GM12874 (cell line): ENCODE data around the gene PHLPP1.

ENCODE experiments used
- TF ChIP-seq, protein P1 (sequence below): IDR thresholded peaks from 2 replicates; pipeline ENCODE4 v1.5.1; 2011; ENCODE audit warnings: low read depth, mild to moderate bottlenecking, control low read depth, low read length, moderate library complexity; ENCODE audit not compliant: insufficient read depth

The PHLPP1 gene

DNA sequence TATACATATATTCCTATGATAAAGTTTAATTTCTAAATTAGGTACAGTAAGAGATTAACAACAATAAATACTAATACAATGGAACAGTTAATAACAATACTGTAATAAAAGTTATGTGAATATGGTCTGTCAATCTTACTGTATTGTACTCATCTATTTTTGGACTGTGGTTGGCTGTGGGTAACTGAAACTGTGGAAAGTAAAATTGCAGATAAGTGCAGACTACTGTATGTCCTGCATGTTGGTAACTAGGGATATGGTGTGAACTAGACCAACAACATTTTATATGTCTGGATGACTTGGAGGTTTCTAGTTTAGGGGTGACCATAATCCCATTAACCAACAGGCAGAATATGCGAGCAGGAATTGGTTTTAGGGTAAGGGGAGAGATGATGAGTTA lies 23.3 kb downstream of the PHLPP1 start:
- TF ChIP-seq, protein P1, sequence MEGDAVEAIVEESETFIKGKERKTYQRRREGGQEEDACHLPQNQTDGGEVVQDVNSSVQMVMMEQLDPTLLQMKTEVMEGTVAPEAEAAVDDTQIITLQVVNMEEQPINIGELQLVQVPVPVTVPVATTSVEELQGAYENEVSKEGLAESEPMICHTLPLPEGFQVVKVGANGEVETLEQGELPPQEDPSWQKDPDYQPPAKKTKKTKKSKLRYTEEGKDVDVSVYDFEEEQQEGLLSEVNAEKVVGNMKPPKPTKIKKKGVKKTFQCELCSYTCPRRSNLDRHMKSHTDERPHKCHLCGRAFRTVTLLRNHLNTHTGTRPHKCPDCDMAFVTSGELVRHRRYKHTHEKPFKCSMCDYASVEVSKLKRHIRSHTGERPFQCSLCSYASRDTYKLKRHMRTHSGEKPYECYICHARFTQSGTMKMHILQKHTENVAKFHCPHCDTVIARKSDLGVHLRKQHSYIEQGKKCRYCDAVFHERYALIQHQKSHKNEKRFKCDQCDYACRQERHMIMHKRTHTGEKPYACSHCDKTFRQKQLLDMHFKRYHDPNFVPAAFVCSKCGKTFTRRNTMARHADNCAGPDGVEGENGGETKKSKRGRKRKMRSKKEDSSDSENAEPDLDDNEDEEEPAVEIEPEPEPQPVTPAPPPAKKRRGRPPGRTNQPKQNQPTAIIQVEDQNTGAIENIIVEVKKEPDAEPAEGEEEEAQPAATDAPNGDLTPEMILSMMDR, result no peak

DNA sequence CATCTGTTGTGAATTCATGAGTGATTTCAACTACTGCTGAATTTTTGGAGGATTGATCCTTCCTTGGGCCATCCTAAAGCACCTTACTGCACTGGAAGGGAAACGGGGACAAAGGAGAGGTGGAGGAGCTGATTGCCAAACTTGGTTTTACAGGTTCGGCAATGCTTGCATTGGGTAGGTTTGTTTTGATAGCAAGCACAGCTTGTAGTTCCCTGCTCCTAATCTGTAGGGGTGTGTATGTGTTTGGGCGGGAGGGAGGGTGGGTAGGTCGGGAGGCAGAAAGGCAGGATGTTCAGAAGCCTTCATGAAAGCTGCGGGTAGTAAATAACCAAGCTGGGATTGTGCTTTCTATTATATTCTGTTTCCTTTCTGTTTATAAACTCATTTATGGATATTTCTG lies 24.6 kb downstream of the PHLPP1 start:
- TF ChIP-seq, protein P1, result no peak

DNA sequence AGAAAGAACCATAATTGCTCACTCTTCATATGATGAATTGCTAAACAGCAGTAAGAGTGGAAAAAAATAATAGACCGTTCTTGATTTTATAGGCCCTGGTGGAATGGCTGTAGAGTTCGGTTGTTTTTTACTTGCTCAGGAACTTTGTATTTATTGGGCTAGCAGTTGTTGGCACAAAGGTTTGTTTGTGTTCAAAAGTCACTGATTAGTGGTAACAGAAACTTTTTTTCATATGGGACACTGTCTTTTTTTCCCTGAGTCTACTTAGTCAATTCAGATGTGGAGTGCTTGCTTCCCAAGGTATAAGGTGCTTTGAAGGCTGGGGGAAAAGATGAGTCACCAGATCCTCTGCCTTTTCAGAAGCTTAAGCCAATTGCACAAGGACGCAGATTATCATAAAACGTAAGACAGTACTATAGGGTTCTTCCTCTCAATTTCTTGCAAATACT lies 25.8 kb downstream of the PHLPP1 start:
- TF ChIP-seq, protein P1, result no peak

DNA sequence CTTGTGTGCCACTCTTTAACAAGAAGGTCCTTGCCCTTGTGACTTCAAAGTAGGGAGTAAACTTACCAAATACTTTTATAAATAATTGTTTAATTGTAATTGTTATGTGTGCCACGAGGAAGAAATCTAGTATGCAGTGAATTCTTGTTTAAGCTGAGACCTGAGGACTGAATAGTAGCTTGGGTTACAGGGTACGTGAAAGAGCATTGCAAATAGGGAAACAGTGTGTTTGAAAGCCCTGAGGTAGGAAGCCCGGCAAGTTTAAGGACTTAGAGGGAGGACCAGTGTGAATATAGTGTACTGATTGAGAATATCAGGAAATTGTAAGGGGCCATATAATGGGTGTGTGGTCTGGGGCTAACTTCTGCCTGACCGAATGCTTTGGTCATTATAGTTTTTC lies 26.2 kb downstream of the PHLPP1 start:
- TF ChIP-seq, protein P1, result no peak

DNA sequence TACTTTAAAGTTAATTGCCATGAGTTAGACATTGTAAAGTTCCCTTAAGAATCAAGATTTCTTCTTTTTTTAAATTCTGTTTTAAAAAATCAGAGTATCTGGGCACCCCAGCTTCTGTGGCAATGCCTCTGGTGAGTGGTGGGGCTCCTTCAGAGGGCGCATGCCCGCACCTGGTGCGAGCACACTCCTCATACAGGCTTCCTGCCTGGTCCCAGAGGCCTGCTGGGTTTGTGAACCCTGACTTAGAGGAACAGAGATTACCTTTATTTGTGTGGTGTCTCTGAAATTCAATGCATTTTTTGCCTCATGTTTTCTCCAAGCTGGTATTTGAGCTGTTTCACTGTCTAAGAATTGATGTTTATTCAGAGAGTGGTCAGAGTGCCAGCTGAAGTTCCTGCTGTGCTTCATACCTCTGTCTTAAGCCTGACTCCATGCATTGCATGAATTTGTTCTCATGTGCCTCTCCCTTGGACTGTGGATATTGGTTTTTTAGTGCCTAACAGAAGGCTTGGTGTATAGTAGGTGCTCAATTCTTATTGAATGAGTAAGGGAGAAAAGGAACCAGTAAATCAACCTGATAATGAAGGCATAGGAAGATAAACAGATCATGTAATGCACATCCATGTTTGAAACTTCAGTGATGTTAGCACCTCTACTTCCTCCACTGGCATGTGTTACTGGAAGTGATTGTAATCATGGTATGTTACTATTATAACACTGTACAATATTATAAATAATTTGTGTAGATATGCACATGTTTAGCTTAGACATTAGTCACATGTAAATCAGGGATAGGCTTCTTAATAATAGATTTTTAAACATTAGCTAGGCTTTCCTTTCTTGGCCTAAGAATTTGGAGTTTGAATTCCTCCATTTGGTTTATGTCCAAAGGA lies 29.0 kb downstream of the PHLPP1 start:
- TF ChIP-seq, protein P1, result no peak

DNA sequence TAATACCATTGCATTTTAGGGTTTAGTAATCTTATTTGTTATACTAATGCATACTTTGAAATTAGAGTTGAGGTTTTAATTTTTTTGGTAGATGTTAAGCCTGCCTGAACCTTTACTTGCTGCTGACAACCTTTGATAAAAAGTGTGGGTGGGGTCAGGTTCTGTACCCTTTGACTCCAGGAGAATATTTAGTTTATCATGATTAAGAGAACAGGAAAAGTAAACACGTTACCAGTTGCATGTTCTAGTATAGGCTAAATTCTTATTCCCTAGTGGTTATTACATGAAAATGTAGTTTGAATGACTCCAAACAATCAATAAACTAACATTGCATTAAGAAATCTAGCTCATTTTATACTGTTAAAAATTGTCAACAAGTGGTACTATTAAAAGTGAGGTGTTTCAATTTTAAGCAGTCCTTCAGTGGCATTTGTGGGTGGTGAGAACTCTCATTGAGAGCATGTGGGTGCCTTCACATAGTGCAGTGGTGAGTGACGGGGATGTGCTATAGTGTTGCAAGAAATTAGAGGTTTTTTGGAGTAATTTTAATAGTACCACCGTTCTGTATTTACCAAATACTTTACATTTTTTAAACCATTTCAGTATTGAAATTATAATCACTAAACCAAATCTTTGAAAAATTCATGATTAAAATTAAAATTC lies 29.9 kb downstream of the PHLPP1 start:
- TF ChIP-seq, protein P1, result no peak

DNA sequence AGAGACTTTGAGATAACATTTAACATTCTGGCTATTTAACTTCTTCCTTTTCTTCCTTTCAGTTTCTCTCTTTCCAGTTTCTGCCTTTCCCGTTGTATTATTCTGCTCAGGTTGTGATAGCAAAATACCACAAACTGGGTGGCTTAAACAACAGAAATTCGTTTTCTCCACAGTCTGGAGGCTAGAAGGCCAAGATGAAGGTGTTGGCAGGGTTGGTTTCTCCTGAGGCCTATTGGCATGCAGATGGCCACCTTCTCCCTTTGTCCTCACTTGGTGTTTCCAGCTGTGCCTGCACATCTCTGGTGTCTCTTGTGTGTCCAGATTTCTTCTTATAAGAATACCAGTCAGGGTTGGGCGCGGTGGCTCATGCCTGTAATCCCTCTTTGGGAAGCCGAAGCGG lies 34.0 kb downstream of the PHLPP1 start:
- TF ChIP-seq, protein P1, result no peak
